H9 (cell line): ENCODE data around the gene TAF9B. TPM values are rescaled to one million over a fixed set of nuclear protein-coding genes. Genes with fewer than 3 reads are reported as not detected.
"Not testable (repeated sequence)": the region's sequence is repeated elsewhere in the genome, so short reads cannot be mapped to it uniquely, and the experiment has no call there.

ENCODE experiments used
- DNase-seq: peaks from one replicate; pipeline ENCODE4 v3.0.0-alpha.2; 2017
- H2AFZ ChIP-seq: one replicate; pipeline ENCODE4 v1.6.1; 2013; ENCODE audit warnings: mild to moderate bottlenecking, low read length, control low read depth, moderate library complexity
- H2AK5ac ChIP-seq: 2 replicates; pipeline ENCODE4 v1.6.1; 2013; ENCODE audit warnings: low read length, control low read depth, mixed read lengths; ENCODE audit not compliant: insufficient read length
- H2BK120ac ChIP-seq: one replicate; pipeline ENCODE4 v1.6.1; 2013; ENCODE audit warnings: low read depth, mild to moderate bottlenecking, low read length, control low read depth, inconsistent platforms; ENCODE audit not compliant: poor library complexity, severe bottlenecking
- H2BK12ac ChIP-seq: 2 replicates; pipeline ENCODE4 v1.6.1; 2013; ENCODE audit warnings: low read length, control low read depth, mixed read lengths, low read depth; ENCODE audit not compliant: insufficient read length
- H2BK15ac ChIP-seq: 2 replicates; pipeline ENCODE4 v1.6.1; 2013; ENCODE audit warnings: low read depth, low read length, control low read depth
- H2BK20ac ChIP-seq: one replicate; pipeline ENCODE4 v1.6.1; 2013; ENCODE audit warnings: low read depth, mild to moderate bottlenecking, low read length, control low read depth, inconsistent platforms; ENCODE audit not compliant: poor library complexity, severe bottlenecking
- H2BK5ac ChIP-seq: 2 replicates; pipeline ENCODE4 v1.6.1; 2013; ENCODE audit warnings: low read length, control low read depth, mixed read lengths; ENCODE audit not compliant: insufficient read length
- H3K14ac ChIP-seq: 2 replicates; pipeline ENCODE4 v1.6.1; 2013; ENCODE audit warnings: low read length, control low read depth; ENCODE audit not compliant: insufficient read depth
- H3K18ac ChIP-seq: 2 replicates; pipeline ENCODE4 v1.6.1; 2013; ENCODE audit warnings: low read depth, mild to moderate bottlenecking, mixed read lengths, low read length, control low read depth; ENCODE audit not compliant: insufficient read length
- H3K23ac ChIP-seq: 2 replicates; pipeline ENCODE4 v1.6.1; 2013; ENCODE audit warnings: low read length, control low read depth, mixed read lengths, low read depth; ENCODE audit not compliant: insufficient read length
- H3K23me2 ChIP-seq: 2 replicates; pipeline ENCODE4 v1.6.1; 2013; ENCODE audit warnings: low read depth, mild to moderate bottlenecking, mixed read lengths, low read length, control low read depth; ENCODE audit not compliant: insufficient read length, poor library complexity, severe bottlenecking
- H3K27ac ChIP-seq: 2 replicates; pipeline ENCODE4 v1.5.1; 2013; ENCODE audit warnings: low read length, control low read depth, mixed read lengths, low read depth; ENCODE audit not compliant: insufficient read length
- H3K27me3 ChIP-seq: 2 replicates; pipeline ENCODE4 v1.6.1; 2013; ENCODE audit warnings: low read length, control low read depth, inconsistent platforms; ENCODE audit not compliant: insufficient read depth
- H3K4ac ChIP-seq: 2 replicates; pipeline ENCODE4 v1.6.1; 2013; ENCODE audit warnings: low read depth, mild to moderate bottlenecking, control low read depth, inconsistent platforms, low read length, moderate library complexity
- H3K4me1 ChIP-seq: 2 replicates; pipeline ENCODE4 v1.6.1; 2013; ENCODE audit warnings: low read length, control low read depth, inconsistent platforms; ENCODE audit not compliant: insufficient read depth
- H3K4me2 ChIP-seq: 2 replicates; pipeline ENCODE4 v1.6.1; 2013; ENCODE audit warnings: low read length, control low read depth, mixed read lengths; ENCODE audit not compliant: insufficient read length, insufficient read depth
- H3K56ac ChIP-seq: 2 replicates; pipeline ENCODE4 v1.6.1; 2013; ENCODE audit warnings: low read depth, mild to moderate bottlenecking, mixed read lengths, low read length, control low read depth; ENCODE audit not compliant: insufficient read length
- H3K79me1 ChIP-seq: 2 replicates; pipeline ENCODE4 v1.6.1; 2013; ENCODE audit warnings: low read depth, mild to moderate bottlenecking, moderate library complexity, low read length, control low read depth, inconsistent platforms; ENCODE audit not compliant: insufficient read depth, poor library complexity, severe bottlenecking
- H3K79me2 ChIP-seq: 2 replicates; pipeline ENCODE4 v1.6.1; 2013; ENCODE audit warnings: low read length, control low read depth, inconsistent platforms; ENCODE audit not compliant: insufficient read depth
- H3K9ac ChIP-seq: 2 replicates; pipeline ENCODE4 v1.6.1; 2013; ENCODE audit warnings: low read length, control low read depth, mixed read lengths; ENCODE audit not compliant: insufficient read length; ENCODE audit errors: extremely low read depth
- H3K9me3 ChIP-seq: one replicate; pipeline ENCODE4 v1.6.1; 2013; ENCODE audit warnings: low read depth, low read length, inconsistent platforms; ENCODE audit not compliant: control insufficient read depth
- H3T11ph ChIP-seq: one replicate; pipeline ENCODE4 v1.6.1; 2013; ENCODE audit warnings: mild to moderate bottlenecking, low read length, control low read depth, inconsistent platforms
- H4K20me1 ChIP-seq: one replicate; pipeline ENCODE4 v1.6.1; 2013; ENCODE audit not compliant: control insufficient read depth, insufficient read length, insufficient read depth
- H4K5ac ChIP-seq: 2 replicates; pipeline ENCODE4 v1.6.1; 2013; ENCODE audit warnings: low read depth, mild to moderate bottlenecking, mixed read lengths, low read length, control low read depth; ENCODE audit not compliant: insufficient read length
- H4K8ac ChIP-seq: replicated peaks from 2 replicates; pipeline ENCODE4 v1.6.1; 2013; ENCODE audit warnings: low read length, control low read depth, mixed read lengths, low read depth; ENCODE audit not compliant: insufficient read length
- H4K91ac ChIP-seq: 2 replicates; pipeline ENCODE4 v1.6.1; 2013; ENCODE audit warnings: low read depth, mild to moderate bottlenecking, moderate library complexity, mixed read lengths, low read length, control low read depth; ENCODE audit not compliant: insufficient read length
- H3K27ac Mint-ChIP-seq, 3 experiments: 2 replicates in 2 of 3; 3 replicates in 1 of 3; pipeline ENCODE4 v1.8.0; 2020 to 2021; ENCODE audit warnings: mixed read lengths in 3 of 3, mild to moderate bottlenecking in 1 of 3, moderate library complexity in 1 of 3
- H3K27me3 Mint-ChIP-seq: 2 replicates; pipeline ENCODE4 v1.8.0; 2021; ENCODE audit warnings: low read depth, mild to moderate bottlenecking, moderate library complexity, mixed read lengths
- H3K36me3 Mint-ChIP-seq, 3 experiments: 2 replicates in 2 of 3; 3 replicates in 1 of 3; pipeline ENCODE4 v1.8.0; 2020 to 2021; ENCODE audit warnings: low read depth in 3 of 3, mixed read lengths in 3 of 3; ENCODE audit not compliant: insufficient read depth in 1 of 3
- H3K4me1 Mint-ChIP-seq, 2 experiments: 2 replicates each; pipeline ENCODE4 v1.8.0; 2020; ENCODE audit warnings: mixed read lengths in 2 of 2
- H3K4me3 Mint-ChIP-seq, 2 experiments: 2 replicates in 1 of 2; 3 replicates in 1 of 2; pipeline ENCODE4 v1.8.0; 2020 to 2021; ENCODE audit warnings: mild to moderate bottlenecking in 2 of 2, mixed read lengths in 2 of 2, moderate library complexity in 1 of 2
- H3K9me3 Mint-ChIP-seq, 2 experiments: 2 replicates in 1 of 2; 3 replicates in 1 of 2; pipeline ENCODE4 v1.8.0; 2020; ENCODE audit warnings: mild to moderate bottlenecking in 2 of 2, mixed read lengths in 2 of 2, moderate library complexity in 1 of 2
- CTCF ChIP-seq: fragments of 200-600 bp; sonication (generic); conservative IDR thresholded peaks from 3 replicates; pipeline ENCODE4 v1.8.0; 2021; ENCODE audit warnings: antibody characterized with exemption, mild to moderate bottlenecking
- whole genome bisulfite sequencing: extraction: QIAGEN DNeasy Blood & Tissue Kit; methylation state at CpG from one replicate; pipeline ENCODE4 v1.1.7; 2013; ENCODE audit warnings: missing lambda C conversion rate, low lambda C conversion rate, mixed read lengths; ENCODE audit not compliant: insufficient read length; ENCODE audit errors: extremely low coverage; 5-methylcytosine and 5-hydroxymethylcytosine counted together
- total RNA-seq: library from RNA; stranded (reverse); gene quantifications from 2 replicates; pipeline ENCODE4 v1.2.1, GENCODE V29; 2021

Gene TAF9B
- total RNA-seq, 1 experiment from 2014 or later: 34.9 TPM

- Histone ChIP-seq H3K4ac (no peak overlapping the region), H2BK120ac (no peak overlapping the region), H3K4me2 (no peak overlapping the region), H3K14ac (no peak overlapping the region), H2AK5ac (no peak overlapping the region), H3K56ac (no peak overlapping the region), H3K4me1 (no peaks in the 10 kb centered on the region), H3K23ac (no peak overlapping the region), H2AFZ (no peak overlapping the region), H4K5ac (no peak overlapping the region), H4K8ac (no peak overlapping the region), H2BK5ac (no peak overlapping the region), H3K9ac (no peak overlapping the region), H2BK20ac (no peak overlapping the region), H3K27me3 (no peaks in the 10 kb centered on the region), H3K79me1 (no peaks in the 10 kb centered on the region), H3K9me3 (peaks cover 27% of the 10 kb centered on the region), H2BK12ac (no peak overlapping the region), H3K18ac (no peak overlapping the region), H4K91ac (no peak overlapping the region), H3K23me2 (no peaks in the 10 kb centered on the region), H3T11ph (no peak overlapping the region), H3K27ac (no peak overlapping the region), H3K79me2 (no peaks in the 10 kb centered on the region), H2BK15ac (no peak overlapping the region), H4K20me1 (no peaks in the 10 kb centered on the region)
- peak; percentile 73 for DNase-seq
- Mint-ChIP-seq H3K27ac (no peak overlapping the region), H3K9me3 (peaks cover 72 to 73% of the 10 kb centered on the region in 2 experiments), H3K4me1 (peaks cover 4 to 7% of the 10 kb centered on the region in 2 experiments), H3K36me3 (peaks cover 0 to 3% (median 0%) of the 10 kb centered on the region in 3 experiments; a peak in 1 of 7 replicates), H3K27me3 (no peaks in the 10 kb centered on the region; the same call in 1 of the 2 replicates), H3K4me3 (no peak overlapping the region)
- no CpG with 5 or more reads among the region's 2 CpGs for WGBS
- peak; percentile 57 for TF ChIP-seq CTCF
Measured at GRCh38 chrX:78092296-78092695, 47.2 kb downstream of the TAF9B start.

- H3K4me1 ChIP-seq, H3K4me1 Mint-ChIP-seq, H3K4me3 Mint-ChIP-seq, H3T11ph ChIP-seq, H3K36me3 Mint-ChIP-seq, H2BK5ac ChIP-seq, H2BK20ac ChIP-seq, H4K8ac ChIP-seq, H2AK5ac ChIP-seq, H3K4ac ChIP-seq, H2AFZ ChIP-seq, H3K4me2 ChIP-seq, H4K20me1 ChIP-seq, H2BK15ac ChIP-seq, H3K27me3 Mint-ChIP-seq, H3K79me2 ChIP-seq, DNase-seq, H3K18ac ChIP-seq, H3K27ac Mint-ChIP-seq, H3K9me3 ChIP-seq, H3K9ac ChIP-seq, H3K23me2 ChIP-seq, H4K5ac ChIP-seq, H4K91ac ChIP-seq, H2BK120ac ChIP-seq, H3K79me1 ChIP-seq, H3K27me3 ChIP-seq, H3K27ac ChIP-seq, H2BK12ac ChIP-seq, H3K23ac ChIP-seq, H3K56ac ChIP-seq, H3K14ac ChIP-seq: not testable (repeated sequence)
- WGBS: no CpG with 5 or more reads among the region's 6 CpGs
- peaks cover 54 to 67% of the 10 kb centered on the region in 2 experiments for H3K9me3 Mint-ChIP-seq
Measured at GRCh38 chrX:78081413-78081812, 58.0 kb downstream of the TAF9B start.
